Peyer's patch (tissue), 4 donors: Measurements from ENCODE around the gene NMBR. TPM values are rescaled to one million over a fixed set of nuclear protein-coding genes. Genes with fewer than 3 reads are reported as not detected.
"Not testable (repeated sequence)": the region's sequence is repeated elsewhere in the genome, so short reads cannot be mapped to it uniquely, and the experiment has no call there.

Experiments used
- DNase-seq, 3 donors: peaks; one replicate each; pipeline ENCODE4 v3.0.0-alpha.2; 2017 to 2019
- H3K27ac ChIP-seq, 4 donors: fragments of 200-600 bp; sonication (generic); one replicate each; pipeline ENCODE4 v1.5.1; 2016 to 2019
- H3K27me3 ChIP-seq, 2 donors: fragments of 200-600 bp; sonication (generic); one replicate each; pipeline ENCODE4 v1.5.1; 2019
- H3K36me3 ChIP-seq, 3 donors: fragments of 200-600 bp; sonication (generic); one replicate each; pipeline ENCODE4 v1.5.1; 2016 to 2019
- H3K4me1 ChIP-seq, 4 donors: fragments of 200-600 bp; sonication (generic); one replicate each; pipeline ENCODE4 v1.5.1; 2016 to 2019
- H3K4me3 ChIP-seq, 4 donors: fragments of 200-600 bp; sonication (generic); 1 replicate in 3 of 4; 2 replicates in 1 of 4; pipeline ENCODE4 v1.5.1; 2016 to 2019; ENCODE audit warnings: mild to moderate bottlenecking in 1 of 4
- H3K9me3 ChIP-seq, 4 donors: fragments of 200-600 bp; sonication (generic); one replicate each; pipeline ENCODE4 v1.5.1; 2016 to 2019; ENCODE audit warnings: mild to moderate bottlenecking in 1 of 4
- CTCF ChIP-seq, 6 experiments: fragments of 450-650 bp in 4 of 6; fragments of 200-600 bp in 2 of 6; sonication (generic) in 1 of 6; IDR thresholded peaks; one replicate each; pipeline ENCODE4 v1.5.1; 2017 to 2019; ENCODE audit warnings: antibody characterized with exemption in 6 of 6, mild to moderate bottlenecking in 3 of 6, moderate library complexity in 1 of 6
- POLR2A ChIP-seq, 2 donors: fragments of 450-650 bp; IDR thresholded peaks; one replicate each; pipeline ENCODE4 v1.5.1; 2017; ENCODE audit warnings: antibody characterized with exemption in 2 of 2, mild to moderate bottlenecking in 2 of 2, moderate library complexity in 2 of 2
- total RNA-seq, 4 donors: library from RNA; depleted of rRNA; stranded (reverse); fragments of >200 nt; gene quantifications; one replicate each; pipeline ENCODE4 v1.1.0, GENCODE V29; 2016

NMBR gene
- total RNA-seq, 4 donors from 2014 or later: not detected

DNA sequence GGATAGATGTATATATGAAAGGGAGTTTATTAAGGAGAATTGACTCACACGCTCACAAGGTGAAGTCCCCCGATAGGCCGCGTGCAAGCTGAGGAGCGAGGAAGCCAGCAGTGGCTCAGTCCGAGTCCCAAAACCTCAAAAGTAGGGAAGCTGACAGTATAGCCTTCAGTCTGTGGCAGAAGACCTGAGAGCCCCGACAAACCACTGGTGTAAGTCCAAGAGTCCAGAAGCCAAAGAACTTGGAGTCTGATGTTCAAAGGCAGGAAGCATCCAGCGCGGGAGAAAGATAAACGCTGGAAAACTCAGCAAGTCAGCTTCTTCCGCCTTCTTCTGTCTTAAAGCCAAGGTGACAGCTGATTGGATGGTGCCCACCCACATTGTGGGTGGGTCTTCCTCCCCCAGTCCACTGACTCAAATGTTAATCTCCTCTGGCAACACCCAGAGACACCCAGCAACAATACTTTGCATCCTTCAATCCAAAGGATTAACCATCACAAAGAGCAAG is 116.8 kb downstream of the NMBR start:
- H3K27ac ChIP-seq: no peak overlapping the region

DNA sequence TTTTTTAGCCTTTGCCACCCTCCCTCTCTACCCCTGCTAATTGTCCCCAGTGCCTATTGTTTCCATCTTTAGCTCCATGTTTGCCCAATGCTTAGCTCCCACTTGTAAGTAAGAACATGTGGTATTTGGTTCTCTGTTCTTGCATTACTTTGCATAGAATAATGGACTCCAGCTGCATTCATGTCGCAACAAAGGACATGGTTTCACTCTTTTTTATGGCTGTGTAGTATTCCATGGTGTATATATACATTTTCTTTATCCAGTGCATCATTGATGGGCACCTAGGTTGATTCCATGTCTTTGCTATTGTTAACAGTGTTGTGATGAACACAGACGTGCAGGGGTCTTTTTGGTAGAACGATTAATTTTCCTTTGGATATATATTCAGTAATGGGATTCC is 118.4 kb downstream of the NMBR start:
- Histone ChIP-seq H3K9me3 (no peaks in the 10 kb centered on the region), H3K4me3 (no peak overlapping the region), H3K36me3 (no peaks in the 10 kb centered on the region), H3K4me1 (no peaks in the 10 kb centered on the region), H3K27me3 (no peaks in the 10 kb centered on the region), H3K27ac (no peak overlapping the region)
- DNase-seq: no peak
- TF ChIP-seq CTCF (IDR thresholded peaks at IDR 0.05): no peak
- no peak for TF ChIP-seq POLR2A (IDR thresholded peaks at IDR 0.05)

More for the DNA sequence above, 116.8 kb downstream of the NMBR start:
- no peak for DNase-seq
- no peak for TF ChIP-seq POLR2A (IDR thresholded peaks at IDR 0.05)
- TF ChIP-seq CTCF (IDR thresholded peaks at IDR 0.05): no peak
- H3K4me1 ChIP-seq: no peaks in the 10 kb centered on the region
- no peaks in the 10 kb centered on the region for H3K9me3 ChIP-seq
- no peaks in the 10 kb centered on the region for H3K27me3 ChIP-seq
- H3K4me3 ChIP-seq: no peak overlapping the region
- no peaks in the 10 kb centered on the region for H3K36me3 ChIP-seq

- H3K27ac ChIP-seq, H3K9me3 ChIP-seq, H3K4me3 ChIP-seq, H3K36me3 ChIP-seq, DNase-seq, H3K4me1 ChIP-seq, H3K27me3 ChIP-seq: not testable (repeated sequence)
Observed at GRCh38 chr6:142027804-142028203, 119.1 kb downstream of the NMBR start.

GRCh38 chr6:142027074-142027473 is 119.8 kb downstream of the NMBR start:
- DNase-seq: no peak
- no peak for TF ChIP-seq POLR2A (IDR thresholded peaks at IDR 0.05)
- no peak for TF ChIP-seq CTCF (IDR thresholded peaks at IDR 0.05)
- Histone ChIP-seq H3K4me3 (no peak overlapping the region), H3K27me3 (no peaks in the 10 kb centered on the region), H3K36me3 (no peaks in the 10 kb centered on the region), H3K27ac (no peak overlapping the region), H3K4me1 (no peaks in the 10 kb centered on the region), H3K9me3 (no peaks in the 10 kb centered on the region)

- H3K27me3 ChIP-seq: no peaks in the 10 kb centered on the region
- no peak overlapping the region for H3K27ac ChIP-seq
- TF ChIP-seq POLR2A (IDR thresholded peaks at IDR 0.05) (no peak), CTCF (IDR thresholded peaks at IDR 0.05) (no peak)
- no peak for DNase-seq
- H3K36me3 ChIP-seq: no peaks in the 10 kb centered on the region
- H3K4me3 ChIP-seq: no peak overlapping the region
- no peaks in the 10 kb centered on the region for H3K4me1 ChIP-seq
- no peaks in the 10 kb centered on the region for H3K9me3 ChIP-seq
Observed at GRCh38 chr6:142026471-142026870, 120.5 kb downstream of the NMBR start.

Other genes starting within 250 kb of the NMBR start
- gene GJE1, start 14.2 kb downstream of the NMBR start, total RNA-seq: not detected
- gene VTA1, start 141 bp upstream of the NMBR start, total RNA-seq: 10 to 100 TPM; 41.3 to 60.9 (median 50.4) TPM
- gene ADGRG6, start 154.9 kb upstream of the NMBR start, total RNA-seq: 10 to 100 TPM; 15.7 to 43.3 (median 32.2) TPM